Breast epithelium (tissue), 4 donors: Measurements from ENCODE around the gene DNM3. TPM values are rescaled to one million over a fixed set of nuclear protein-coding genes. Genes with fewer than 3 reads are reported as not detected.
"Not testable (repeated sequence)": the region's sequence is repeated elsewhere in the genome, so short reads cannot be mapped to it uniquely, and the experiment has no call there.

ENCODE experiments used
- DNase-seq, 2 donors: peaks; one replicate each; pipeline ENCODE4 v3.0.0-alpha.2; 2019; ENCODE audit warnings: low spot score in 2 of 2
- H3K27ac ChIP-seq, 2 donors: fragments of 200-600 bp; sonication (generic) in 1 of 2; one replicate each; pipeline ENCODE4 v1.5.1; 2016 to 2019; ENCODE audit warnings: mild to moderate bottlenecking in 1 of 2
- H3K27me3 ChIP-seq, 2 donors: fragments of 200-600 bp; sonication (generic) in 1 of 2; one replicate each; pipeline versions ENCODE4 v1.5.1 to v1.6.0; 2017 to 2019; ENCODE audit warnings: control low read depth in 1 of 2, mild to moderate bottlenecking in 1 of 2
- H3K36me3 ChIP-seq: fragments of 200-600 bp; one replicate; pipeline ENCODE4 v1.5.1; 2019
- H3K4me1 ChIP-seq, 2 donors: fragments of 200-600 bp; sonication (generic); one replicate each; pipeline ENCODE4 v1.5.1; 2016 to 2019; ENCODE audit warnings: control low read depth in 1 of 2
- H3K4me3 ChIP-seq, 3 donors: fragments of 200-600 bp; sonication (generic); 1 replicate in 2 of 3; 2 replicates in 1 of 3; pipeline ENCODE4 v1.5.1; 2016 to 2019; ENCODE audit warnings: mild to moderate bottlenecking in 3 of 3, moderate library complexity in 2 of 3
- H3K9me3 ChIP-seq, 2 donors: fragments of 200-600 bp; sonication (generic) in 1 of 2; one replicate each; pipeline ENCODE4 v1.5.1; 2016 to 2019; ENCODE audit warnings: control low read depth in 1 of 2
- POLR2A ChIP-seq: fragments of 450-650 bp; IDR thresholded peaks from one replicate; pipeline ENCODE4 v1.6.1; 2016; ENCODE audit warnings: antibody characterized with exemption, mild to moderate bottlenecking, moderate library complexity
- POLR2AphosphoS5 ChIP-seq, 3 donors: sonication (generic); formaldehyde crosslinking; IDR thresholded peaks; one replicate each; pipeline ENCODE4 v1.6.1; 2017; ENCODE audit warnings: antibody characterized with exemption in 3 of 3
- intact Hi-C: fragments of 100-400 bp; cut with DNase I; formaldehyde crosslinking; loops from one replicate; pipeline ENCODE4 v1.15.1; 2023; ENCODE audit warnings: low total_unique reads
- total RNA-seq, 3 donors: library from RNA; depleted of rRNA; stranded (reverse); fragments of >200 nt; gene quantifications; one replicate each; pipeline ENCODE4 v1.1.0, GENCODE V29; 2016
- TF ChIP-seq, protein P1 (sequence below), 3 donors: fragments of 450-650 bp; IDR thresholded peaks; one replicate each; pipeline ENCODE4 v1.5.1; 2016 to 2017; ENCODE audit warnings: antibody characterized with exemption in 3 of 3, mild to moderate bottlenecking in 3 of 3, moderate library complexity in 3 of 3

DNM3 gene
- total RNA-seq, 3 donors from 2014 or later: 5.1 to 7.5 (median 6.6) TPM

DNA sequence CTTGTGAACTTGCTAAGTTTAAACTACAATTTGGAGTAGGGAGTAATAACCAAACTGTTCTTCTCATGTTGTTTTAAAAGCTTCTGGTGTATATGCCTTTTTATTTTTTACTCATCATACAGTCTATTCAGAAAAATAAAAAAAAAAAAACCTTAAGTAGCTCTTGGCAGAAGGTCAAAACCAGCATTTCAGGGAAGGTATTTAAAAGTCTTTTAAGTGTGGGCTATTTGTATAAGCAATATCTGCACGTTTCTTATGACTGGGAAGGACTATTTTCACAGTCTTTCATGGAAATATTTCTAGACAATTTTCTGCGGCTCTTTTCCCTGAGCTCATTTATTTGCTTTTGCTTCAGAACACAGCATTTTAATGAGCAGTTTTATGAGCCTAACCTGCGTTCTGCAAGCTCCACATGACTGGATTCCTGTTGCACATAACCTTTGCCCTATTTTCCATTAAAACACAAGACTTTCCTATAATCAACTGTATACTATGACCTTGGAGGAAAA is 518.2 kb downstream of the DNM3 start:
- no peak for TF ChIP-seq POLR2AphosphoS5 (IDR thresholded peaks at IDR 0.05)
- TF ChIP-seq, protein P1, sequence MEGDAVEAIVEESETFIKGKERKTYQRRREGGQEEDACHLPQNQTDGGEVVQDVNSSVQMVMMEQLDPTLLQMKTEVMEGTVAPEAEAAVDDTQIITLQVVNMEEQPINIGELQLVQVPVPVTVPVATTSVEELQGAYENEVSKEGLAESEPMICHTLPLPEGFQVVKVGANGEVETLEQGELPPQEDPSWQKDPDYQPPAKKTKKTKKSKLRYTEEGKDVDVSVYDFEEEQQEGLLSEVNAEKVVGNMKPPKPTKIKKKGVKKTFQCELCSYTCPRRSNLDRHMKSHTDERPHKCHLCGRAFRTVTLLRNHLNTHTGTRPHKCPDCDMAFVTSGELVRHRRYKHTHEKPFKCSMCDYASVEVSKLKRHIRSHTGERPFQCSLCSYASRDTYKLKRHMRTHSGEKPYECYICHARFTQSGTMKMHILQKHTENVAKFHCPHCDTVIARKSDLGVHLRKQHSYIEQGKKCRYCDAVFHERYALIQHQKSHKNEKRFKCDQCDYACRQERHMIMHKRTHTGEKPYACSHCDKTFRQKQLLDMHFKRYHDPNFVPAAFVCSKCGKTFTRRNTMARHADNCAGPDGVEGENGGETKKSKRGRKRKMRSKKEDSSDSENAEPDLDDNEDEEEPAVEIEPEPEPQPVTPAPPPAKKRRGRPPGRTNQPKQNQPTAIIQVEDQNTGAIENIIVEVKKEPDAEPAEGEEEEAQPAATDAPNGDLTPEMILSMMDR (IDR thresholded peaks at IDR 0.05): no peak
- no peak for TF ChIP-seq POLR2A
- Histone ChIP-seq H3K27me3 (no peaks in the 10 kb centered on the region), H3K9me3 (no peaks in the 10 kb centered on the region), H3K4me3 (no peak overlapping the region), H3K36me3 (no peaks in the 10 kb centered on the region), H3K27ac (peak overlapping the region in 1 of 2 donors; percentile 72), H3K4me1 (peaks cover 3 to 4% of the 10 kb centered on the region in 2 donors)
- intact Hi-C loops: no loop called here
- DNase-seq: no peak

GRCh38 chr1:172360511-172360910 is 519.2 kb downstream of the DNM3 start:
- Histone ChIP-seq H3K4me3 (no peak overlapping the region), H3K9me3 (no peaks in the 10 kb centered on the region), H3K27ac (no peak overlapping the region), H3K4me1 (peaks cover 3 to 4% of the 10 kb centered on the region in 2 donors), H3K27me3 (no peaks in the 10 kb centered on the region), H3K36me3 (no peaks in the 10 kb centered on the region)
- TF ChIP-seq POLR2A (no peak), POLR2AphosphoS5 (IDR thresholded peaks at IDR 0.05) (no peak)
- TF ChIP-seq, protein P1 (IDR thresholded peaks at IDR 0.05): no peak
- DNase-seq: no peak
- intact Hi-C loops: no loop called here

GRCh38 chr1:172360985-172361384 is 519.7 kb downstream of the DNM3 start:
- H3K4me1 ChIP-seq: peaks cover 3 to 4% of the 10 kb centered on the region in 2 donors
- no peaks in the 10 kb centered on the region for H3K36me3 ChIP-seq
- no peaks in the 10 kb centered on the region for H3K27me3 ChIP-seq
- no peak overlapping the region for H3K27ac ChIP-seq
- no peak overlapping the region for H3K4me3 ChIP-seq
- DNase-seq: no peak
- intact Hi-C loops: no loop called here
- TF ChIP-seq, protein P1 (IDR thresholded peaks at IDR 0.05): no peak
- no peak for TF ChIP-seq POLR2AphosphoS5 (IDR thresholded peaks at IDR 0.05)
- no peak for TF ChIP-seq POLR2A
- no peaks in the 10 kb centered on the region for H3K9me3 ChIP-seq

DNA sequence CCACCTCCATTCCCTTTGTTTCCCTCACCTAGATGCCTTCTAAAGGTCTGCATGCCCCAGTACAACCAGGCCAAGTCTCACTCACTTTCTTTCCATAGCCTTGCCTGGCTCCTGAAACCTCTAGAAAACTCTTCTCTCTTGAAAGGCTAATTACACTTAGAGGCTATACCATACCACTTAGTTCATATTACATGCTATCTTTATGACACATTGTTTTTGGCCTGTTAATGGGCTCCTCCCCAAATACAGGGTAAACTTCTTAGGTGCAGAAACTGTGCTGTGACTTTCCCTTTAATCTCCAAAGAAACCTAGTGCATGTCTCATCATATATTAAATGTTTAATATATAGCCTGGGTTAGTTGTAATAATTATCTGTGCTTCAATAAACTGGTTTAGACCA is 522.6 kb downstream of the DNM3 start:
- DNase-seq: no peak
- Histone ChIP-seq H3K27me3 (no peaks in the 10 kb centered on the region), H3K36me3 (no peaks in the 10 kb centered on the region)

DNA sequence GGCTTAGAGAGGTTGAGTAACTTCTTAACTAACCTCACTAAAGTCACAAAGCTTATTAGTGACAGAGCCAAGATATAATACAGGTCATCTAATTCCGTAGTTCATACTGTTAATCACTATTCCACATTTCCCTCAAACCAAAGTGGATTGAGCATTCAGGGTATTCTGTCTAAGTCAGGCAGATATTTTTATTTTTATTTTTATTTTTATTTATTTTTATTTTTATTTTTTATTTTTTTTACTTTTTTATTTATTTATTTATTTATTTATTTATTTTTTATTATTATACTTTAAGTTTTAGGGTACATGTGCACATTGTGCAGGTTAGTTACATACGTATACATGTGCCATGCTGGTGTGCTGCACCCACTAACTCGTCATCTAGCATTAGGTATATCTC is 530.3 kb downstream of the DNM3 start:
- H3K4me1 ChIP-seq, H3K27me3 ChIP-seq, H3K36me3 ChIP-seq, H3K4me3 ChIP-seq, H3K27ac ChIP-seq, DNase-seq, H3K9me3 ChIP-seq, intact Hi-C loops: not testable (repeated sequence)

More for the DNA sequence above, 522.6 kb downstream of the DNM3 start:
- peaks cover 10 to 12% of the 10 kb centered on the region in 2 donors for H3K9me3 ChIP-seq
- no peak overlapping the region for H3K4me3 ChIP-seq
- TF ChIP-seq, protein P1 (IDR thresholded peaks at IDR 0.05): no peak
- TF ChIP-seq POLR2A (no peak), POLR2AphosphoS5 (IDR thresholded peaks at IDR 0.05) (no peak)
- intact Hi-C loops: no loop called here
- H3K27ac ChIP-seq: no peak overlapping the region
- peaks cover 0 to 4% of the 10 kb centered on the region in 2 donors for H3K4me1 ChIP-seq

DNA sequence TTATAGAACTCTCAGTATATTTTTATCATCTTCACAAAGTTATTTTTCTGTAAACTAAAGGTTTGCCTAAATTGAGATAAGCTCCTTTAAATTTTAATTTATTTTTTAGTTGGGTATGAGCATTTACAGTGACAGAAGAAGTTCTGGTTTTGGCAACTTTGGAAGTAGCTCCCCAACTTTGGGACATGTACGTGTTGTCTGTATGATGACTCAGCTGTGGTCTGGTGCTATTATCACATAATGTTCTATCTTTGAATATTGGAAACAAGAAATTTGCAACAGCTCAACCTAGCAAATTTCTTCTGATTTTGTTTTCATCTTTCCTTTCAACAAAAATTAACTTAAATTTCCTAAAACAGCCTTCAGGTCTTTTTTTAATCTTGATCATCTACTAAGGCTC is 532.6 kb downstream of the DNM3 start:
- Histone ChIP-seq H3K36me3 (no peaks in the 10 kb centered on the region), H3K4me1 (no peaks in the 10 kb centered on the region), H3K4me3 (no peak overlapping the region), H3K27me3 (no peaks in the 10 kb centered on the region), H3K9me3 (no peaks in the 10 kb centered on the region), H3K27ac (no peak overlapping the region)
- TF ChIP-seq POLR2A (no peak), POLR2AphosphoS5 (IDR thresholded peaks at IDR 0.05) (no peak)
- TF ChIP-seq, protein P1 (IDR thresholded peaks at IDR 0.05): no peak
- DNase-seq: no peak
- intact Hi-C loops: no loop called here
